ENCODE results near the gene SBK2. TPM values are rescaled to one million over a fixed set of nuclear protein-coding genes. Genes with fewer than 3 reads are reported as not detected.
"Not testable (repeated sequence)": the region's sequence is repeated elsewhere in the genome, so short reads cannot be mapped to it uniquely, and the experiment has no call there.

Gene SBK2
- total and polyA plus RNA-seq, 4 donors, result not detected

DNA sequence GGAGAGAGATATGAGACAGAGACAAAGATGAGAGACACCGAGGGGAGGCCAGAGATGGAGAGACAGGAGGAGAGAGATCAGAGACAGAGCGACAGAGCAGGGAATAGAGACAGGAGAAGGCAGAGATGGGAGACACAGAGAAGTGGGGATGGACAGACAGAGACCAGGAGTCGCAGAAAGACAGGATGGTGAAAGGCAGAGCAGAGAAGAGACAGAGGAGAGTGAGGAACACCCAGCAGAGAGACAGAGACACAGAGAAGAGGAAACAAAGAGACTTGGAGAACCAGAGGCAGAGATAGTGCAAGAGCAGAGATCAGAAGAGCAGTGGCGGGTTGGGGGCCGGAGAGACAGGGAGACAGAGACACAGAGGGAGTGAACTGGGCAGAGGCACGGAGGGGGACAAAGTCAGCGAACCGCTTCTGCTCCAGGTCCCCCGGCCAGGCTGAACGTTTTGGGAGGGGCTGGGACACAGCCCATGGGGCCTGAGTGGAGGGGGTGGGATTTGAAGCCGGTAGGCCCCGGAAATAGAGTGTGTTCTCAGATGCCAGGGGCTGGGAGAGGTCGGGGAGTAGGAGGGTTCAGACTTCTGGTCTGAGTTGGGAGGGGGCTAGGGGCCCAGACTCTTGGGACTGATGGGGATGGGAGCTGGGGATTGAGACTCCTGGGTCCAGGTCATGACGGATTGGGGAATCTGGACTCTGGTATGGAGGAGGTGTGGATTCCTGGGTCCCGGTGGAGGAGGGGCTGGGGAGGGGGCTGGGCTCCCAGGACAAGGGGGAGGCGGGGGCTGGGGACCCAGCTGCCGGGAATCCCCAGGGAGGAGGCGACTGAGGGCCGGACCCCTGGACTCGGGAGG lies 43.1 kb upstream of the SBK2 start:
- Histone ChIP-seq H3K27ac (ENCODE audit: low read depth in 1 of 2, low read length in 2 of 2) (peak overlapping the region in 1 of 2 donors; percentile 14), H3K9me3 (ENCODE audit: control insufficient read depth, low read length) (no peaks in the 10 kb centered on the region), H3K27me3 (ENCODE audit: control insufficient read depth in 1 of 2, insufficient read depth in 2 of 2, low read length in 1 of 2) (no peaks in the 10 kb centered on the region), H3K4me3 (ENCODE audit: low read length in 2 of 2) (peak overlapping the region; percentile 78 to 81), H3K36me3 (ENCODE audit: control insufficient read depth in 1 of 2, insufficient read depth in 2 of 2, low read length in 1 of 2) (peaks cover 0 to 2% of the 10 kb centered on the region in 2 donors), H3K4me1 (ENCODE audit: control insufficient read depth in 1 of 2, insufficient read depth in 2 of 2, low read length in 2 of 2) (no peaks in the 10 kb centered on the region)
- intact Hi-C loops (cut with DNase I), result loop anchor here in 1 of 2 donors (2.0 kb wide), 1 partner anchor 31 kb away; no protein-coding TSS in a partner anchor
- ATAC-seq (ENCODE audit: low FRiP score), result peak; percentile 61
- peak in 1 of 2 donors; percentile 50 for DNase-seq
- WGBS, 2 donors, result 11% methylated on average over 20 of the region's 20 CpGs

- DNase-seq (no peak), ATAC-seq (ENCODE audit: low FRiP score) (no peak)
- no peaks in the 10 kb centered on the region for H3K27me3 ChIP-seq (ENCODE audit: control insufficient read depth in 1 of 2, insufficient read depth in 2 of 2, low read length in 1 of 2)
- no peak overlapping the region for H3K27ac ChIP-seq (ENCODE audit: low read depth in 1 of 2, low read length in 2 of 2)
- intact Hi-C loops (cut with DNase I), result no loop called here
- H3K36me3 ChIP-seq (ENCODE audit: control insufficient read depth in 1 of 2, insufficient read depth in 2 of 2, low read length in 1 of 2), result peaks cover 0 to 2% of the 10 kb centered on the region in 2 donors
- H3K4me3 ChIP-seq (ENCODE audit: low read length in 2 of 2), result no peak overlapping the region
- no peaks in the 10 kb centered on the region for H3K4me1 ChIP-seq (ENCODE audit: control insufficient read depth in 1 of 2, insufficient read depth in 2 of 2, low read length in 2 of 2)
- WGBS, 2 donors, result 95 to 97% methylated on average over 75 to 90 of the region's 90 CpGs
- no peaks in the 10 kb centered on the region for H3K9me3 ChIP-seq (ENCODE audit: control insufficient read depth, low read length)
Measured at GRCh38 chr19:55578761-55579747, 42.1 kb upstream of the SBK2 start.

- H3K9me3 ChIP-seq (ENCODE audit: control insufficient read depth, low read length), result no peaks in the 10 kb centered on the region
- no peaks in the 10 kb centered on the region for H3K27me3 ChIP-seq (ENCODE audit: control insufficient read depth in 1 of 2, insufficient read depth in 2 of 2, low read length in 1 of 2)
- intact Hi-C loops (cut with DNase I), result no loop called here
- H3K4me1 ChIP-seq (ENCODE audit: control insufficient read depth in 1 of 2, insufficient read depth in 2 of 2, low read length in 2 of 2), result no peaks in the 10 kb centered on the region
- H3K36me3 ChIP-seq (ENCODE audit: control insufficient read depth in 1 of 2, insufficient read depth in 2 of 2, low read length in 1 of 2), result peaks cover 0 to 2% of the 10 kb centered on the region in 2 donors
- DNase-seq (no peak), ATAC-seq (ENCODE audit: low FRiP score) (no peak)
- 96% methylated on average over 69 to 83 of the region's 83 CpGs for WGBS, 2 donors
- H3K27ac ChIP-seq (ENCODE audit: low read depth in 1 of 2, low read length in 2 of 2), result no peak overlapping the region
- no peak overlapping the region for H3K4me3 ChIP-seq (ENCODE audit: low read length in 2 of 2)
Measured at GRCh38 chr19:55578031-55578760, 41.3 kb upstream of the SBK2 start.

DNA sequence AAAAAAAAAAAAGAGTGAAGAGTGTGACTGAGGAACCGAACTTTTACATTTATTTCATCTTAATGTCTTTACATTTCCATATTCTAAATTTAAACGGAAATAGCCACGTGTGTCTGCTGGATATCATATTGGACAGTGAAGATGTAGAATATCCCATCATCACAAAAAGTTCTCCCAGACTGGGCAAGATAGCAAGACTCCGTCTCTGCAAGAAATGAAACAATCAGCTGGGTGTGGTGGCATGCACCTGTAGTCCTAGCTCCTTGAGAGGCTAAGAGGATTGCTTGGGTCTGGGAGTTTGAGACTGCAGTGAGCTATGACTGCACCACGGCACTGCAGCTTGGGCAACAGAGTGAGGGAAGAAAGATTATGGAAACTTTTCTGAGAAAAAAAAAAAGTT lies 39.8 kb upstream of the SBK2 start:
- intact Hi-C loops (cut with DNase I), result no loop called here
- DNase-seq (no peak), ATAC-seq (ENCODE audit: low FRiP score) (no peak)
- peaks cover 0 to 2% of the 10 kb centered on the region in 2 donors for H3K36me3 ChIP-seq (ENCODE audit: control insufficient read depth in 1 of 2, insufficient read depth in 2 of 2, low read length in 1 of 2)
- no peaks in the 10 kb centered on the region for H3K9me3 ChIP-seq (ENCODE audit: control insufficient read depth, low read length)
- H3K4me3 ChIP-seq (ENCODE audit: low read length in 2 of 2), result no peak overlapping the region
- no peaks in the 10 kb centered on the region for H3K4me1 ChIP-seq (ENCODE audit: control insufficient read depth in 1 of 2, insufficient read depth in 2 of 2, low read length in 2 of 2)
- no peak overlapping the region for H3K27ac ChIP-seq (ENCODE audit: low read depth in 1 of 2, low read length in 2 of 2)
- H3K27me3 ChIP-seq (ENCODE audit: control insufficient read depth in 1 of 2, insufficient read depth in 2 of 2, low read length in 1 of 2), result no peaks in the 10 kb centered on the region
- WGBS, 2 donors, result 87 to 91% methylated on average over 5 of the region's 5 CpGs

- H3K9me3 ChIP-seq (ENCODE audit: control insufficient read depth, low read length); DNase-seq; H3K27ac ChIP-seq (ENCODE audit: low read depth in 1 of 2, low read length in 2 of 2); H3K4me1 ChIP-seq (ENCODE audit: control insufficient read depth in 1 of 2, insufficient read depth in 2 of 2, low read length in 2 of 2); ATAC-seq (ENCODE audit: low FRiP score); H3K36me3 ChIP-seq (ENCODE audit: control insufficient read depth in 1 of 2, insufficient read depth in 2 of 2, low read length in 1 of 2); intact Hi-C loops (cut with DNase I); H3K27me3 ChIP-seq (ENCODE audit: control insufficient read depth in 1 of 2, insufficient read depth in 2 of 2, low read length in 1 of 2); H3K4me3 ChIP-seq (ENCODE audit: low read length in 2 of 2): not testable (repeated sequence)
- WGBS, 2 donors, result 88 to 90% methylated on average over 6 of the region's 6 CpGs
Measured at GRCh38 chr19:55573929-55574328, 37.0 kb upstream of the SBK2 start.

DNA sequence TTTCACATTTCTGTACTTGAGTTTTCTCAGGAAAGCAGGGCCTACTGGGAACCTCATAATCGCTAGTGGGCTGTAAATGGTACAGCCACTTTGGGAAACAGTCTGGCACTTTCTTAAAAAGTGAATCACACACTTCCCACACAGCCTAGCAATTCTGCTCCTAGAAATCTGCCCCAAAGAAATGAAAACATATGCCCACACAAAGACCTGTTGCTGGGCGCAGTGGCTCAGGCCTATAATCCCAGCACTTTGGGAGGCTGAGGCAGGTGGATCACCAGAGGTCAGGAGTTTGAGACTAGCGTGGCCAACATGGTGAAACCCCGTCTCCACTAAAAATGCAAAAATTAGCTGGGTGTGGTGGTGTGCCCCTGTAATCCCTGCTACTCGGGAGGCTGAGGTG lies 32.5 kb upstream of the SBK2 start:
- H3K27me3 ChIP-seq (ENCODE audit: control insufficient read depth in 1 of 2, insufficient read depth in 2 of 2, low read length in 1 of 2); H3K4me3 ChIP-seq (ENCODE audit: low read length in 2 of 2); H3K4me1 ChIP-seq (ENCODE audit: control insufficient read depth in 1 of 2, insufficient read depth in 2 of 2, low read length in 2 of 2); ATAC-seq (ENCODE audit: low FRiP score); H3K36me3 ChIP-seq (ENCODE audit: control insufficient read depth in 1 of 2, insufficient read depth in 2 of 2, low read length in 1 of 2); DNase-seq; H3K27ac ChIP-seq (ENCODE audit: low read depth in 1 of 2, low read length in 2 of 2); intact Hi-C loops (cut with DNase I); H3K9me3 ChIP-seq (ENCODE audit: control insufficient read depth, low read length): not testable (repeated sequence)
- 89 to 92% methylated on average over 5 of the region's 5 CpGs for WGBS, 2 donors

DNA sequence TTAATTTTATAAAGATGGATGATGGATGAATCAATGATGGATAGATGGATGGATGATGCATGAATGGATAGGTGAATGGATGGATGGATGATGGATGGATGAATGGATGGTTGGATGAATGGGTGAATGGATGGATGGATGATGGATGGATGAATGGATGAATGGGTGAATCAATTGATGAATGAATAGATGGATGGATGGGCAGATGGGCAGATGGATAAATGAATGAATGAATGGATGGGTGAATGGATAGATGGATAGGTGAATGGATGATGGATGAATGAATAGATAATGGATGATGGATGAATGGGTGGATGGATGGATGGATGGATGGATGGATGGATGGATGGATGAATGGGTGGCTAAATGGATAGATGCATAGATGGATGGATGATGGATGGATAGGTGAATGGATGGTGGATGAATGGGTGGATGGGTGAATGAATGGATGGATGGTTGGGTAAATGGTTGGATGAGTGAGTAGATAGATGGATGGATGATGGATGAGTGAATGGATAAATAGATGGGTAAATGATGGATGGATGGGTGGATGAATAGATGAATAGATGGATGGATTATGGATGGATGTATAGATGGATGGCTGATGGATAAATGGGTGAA lies 30.9 kb upstream of the SBK2 start:
- intact Hi-C loops (cut with DNase I), result no loop called here
- no peaks in the 10 kb centered on the region for H3K27me3 ChIP-seq (ENCODE audit: control insufficient read depth in 1 of 2, insufficient read depth in 2 of 2, low read length in 1 of 2)

DNA sequence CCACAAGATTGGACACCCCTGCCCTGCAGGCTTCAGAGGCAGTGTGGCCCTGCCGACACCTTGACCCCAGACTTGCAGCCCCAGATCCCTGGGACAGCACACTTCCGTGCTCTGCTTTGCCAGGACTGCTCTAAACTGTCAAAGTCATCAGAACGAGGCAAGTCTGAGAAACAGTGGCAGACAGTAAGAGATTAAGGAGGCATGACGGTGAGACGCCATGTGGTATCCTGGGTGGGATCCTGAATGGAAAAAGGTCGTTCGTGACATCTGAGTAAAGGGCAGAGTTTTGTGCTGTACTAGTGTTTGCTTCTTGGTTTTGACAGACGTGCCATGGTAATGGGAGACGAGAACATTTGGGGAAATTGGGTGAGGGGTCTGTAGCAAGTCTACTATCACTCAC lies 29.9 kb upstream of the SBK2 start:
- ATAC-seq (ENCODE audit: low FRiP score) (no peak), DNase-seq (no peak)
- Histone ChIP-seq H3K9me3 (ENCODE audit: control insufficient read depth, low read length) (no peaks in the 10 kb centered on the region), H3K27ac (ENCODE audit: low read depth in 1 of 2, low read length in 2 of 2) (no peak overlapping the region), H3K27me3 (ENCODE audit: control insufficient read depth in 1 of 2, insufficient read depth in 2 of 2, low read length in 1 of 2) (no peaks in the 10 kb centered on the region), H3K36me3 (ENCODE audit: control insufficient read depth in 1 of 2, insufficient read depth in 2 of 2, low read length in 1 of 2) (no peaks in the 10 kb centered on the region), H3K4me1 (ENCODE audit: control insufficient read depth in 1 of 2, insufficient read depth in 2 of 2, low read length in 2 of 2) (no peaks in the 10 kb centered on the region), H3K4me3 (ENCODE audit: low read length in 2 of 2) (no peak overlapping the region)
- intact Hi-C loops (cut with DNase I), result no loop called here
- WGBS, 2 donors, result 29 to 37% methylated on average over 9 of the region's 9 CpGs

More for the DNA sequence above, 30.9 kb upstream of the SBK2 start:
- no peak for DNase-seq
- Histone ChIP-seq H3K9me3 (ENCODE audit: control insufficient read depth, low read length) (no peaks in the 10 kb centered on the region), H3K27ac (ENCODE audit: low read depth in 1 of 2, low read length in 2 of 2) (no peak overlapping the region), H3K4me3 (ENCODE audit: low read length in 2 of 2) (no peak overlapping the region), H3K4me1 (ENCODE audit: control insufficient read depth in 1 of 2, insufficient read depth in 2 of 2, low read length in 2 of 2) (no peaks in the 10 kb centered on the region), H3K36me3 (ENCODE audit: control insufficient read depth in 1 of 2, insufficient read depth in 2 of 2, low read length in 1 of 2) (no peaks in the 10 kb centered on the region)
- no peak for ATAC-seq (ENCODE audit: low FRiP score)
